ENCODE measurements around the gene ATP6V1G1.

DNA sequence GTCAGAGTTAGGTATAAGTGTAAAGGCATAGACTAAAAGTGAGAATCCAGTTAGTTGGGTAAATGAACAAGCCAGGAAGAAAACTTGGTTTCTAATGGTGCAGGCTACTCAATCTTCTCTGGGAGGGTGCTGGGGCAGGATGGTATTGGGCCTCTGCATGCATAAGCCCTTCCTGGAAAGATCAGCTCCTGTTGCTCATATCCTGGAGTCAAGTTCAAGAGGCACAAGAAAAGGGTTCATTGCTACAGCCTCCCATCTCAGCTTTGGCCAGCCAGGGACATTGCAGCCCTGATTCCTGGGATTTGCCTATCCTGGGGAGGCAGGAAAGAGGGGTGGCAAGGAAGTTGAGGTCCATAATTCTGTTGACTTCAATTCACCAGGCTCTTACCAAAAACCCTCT is 40.7 kb upstream of the ATP6V1G1 start:
- TF ChIP-seq, protein P1, sequence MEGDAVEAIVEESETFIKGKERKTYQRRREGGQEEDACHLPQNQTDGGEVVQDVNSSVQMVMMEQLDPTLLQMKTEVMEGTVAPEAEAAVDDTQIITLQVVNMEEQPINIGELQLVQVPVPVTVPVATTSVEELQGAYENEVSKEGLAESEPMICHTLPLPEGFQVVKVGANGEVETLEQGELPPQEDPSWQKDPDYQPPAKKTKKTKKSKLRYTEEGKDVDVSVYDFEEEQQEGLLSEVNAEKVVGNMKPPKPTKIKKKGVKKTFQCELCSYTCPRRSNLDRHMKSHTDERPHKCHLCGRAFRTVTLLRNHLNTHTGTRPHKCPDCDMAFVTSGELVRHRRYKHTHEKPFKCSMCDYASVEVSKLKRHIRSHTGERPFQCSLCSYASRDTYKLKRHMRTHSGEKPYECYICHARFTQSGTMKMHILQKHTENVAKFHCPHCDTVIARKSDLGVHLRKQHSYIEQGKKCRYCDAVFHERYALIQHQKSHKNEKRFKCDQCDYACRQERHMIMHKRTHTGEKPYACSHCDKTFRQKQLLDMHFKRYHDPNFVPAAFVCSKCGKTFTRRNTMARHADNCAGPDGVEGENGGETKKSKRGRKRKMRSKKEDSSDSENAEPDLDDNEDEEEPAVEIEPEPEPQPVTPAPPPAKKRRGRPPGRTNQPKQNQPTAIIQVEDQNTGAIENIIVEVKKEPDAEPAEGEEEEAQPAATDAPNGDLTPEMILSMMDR (IDR thresholded peaks at IDR 0.05 in 8 of 11, conservative IDR thresholded peaks at IDR 0.05 in 3 of 11), result no peak
- no peak for TF ChIP-seq POLR2AphosphoS5 (IDR thresholded peaks at IDR 0.05)
